Parathyroid adenoma (tissue), 2 donors: ENCODE measurements around the gene ADAMTSL1.

Experiments
- H2AFZ ChIP-seq: fragments of 300-600 bp; sonication (generic); one replicate; pipeline ENCODE4 v1.7.0; 2017; ENCODE audit warnings: antibody characterized with exemption, mild to moderate bottlenecking
- H3K27ac ChIP-seq: fragments of 300-600 bp; sonication (generic); one replicate; pipeline ENCODE4 v1.7.0; 2017
- H3K27me3 ChIP-seq: fragments of 300-600 bp; sonication (generic); one replicate; pipeline ENCODE4 v1.7.0; 2017; ENCODE audit warnings: low read length; ENCODE audit not compliant: control insufficient read depth, insufficient read depth
- H3K36me3 ChIP-seq: fragments of 300-600 bp; sonication (generic); one replicate; pipeline ENCODE4 v1.7.0; 2017; ENCODE audit warnings: low read length; ENCODE audit not compliant: control insufficient read depth, insufficient read depth
- H3K4me1 ChIP-seq: fragments of 300-600 bp; sonication (generic); one replicate; pipeline ENCODE4 v1.7.0; 2017; ENCODE audit warnings: control low read depth
- H3K4me2 ChIP-seq: fragments of 300-600 bp; sonication (generic); one replicate; pipeline ENCODE4 v1.7.0; 2017; ENCODE audit warnings: low read length
- H3K4me3 ChIP-seq: fragments of 300-600 bp; sonication (generic); one replicate; pipeline ENCODE4 v1.7.0; 2017; ENCODE audit warnings: low read depth, low read length
- H3K79me2 ChIP-seq: fragments of 300-600 bp; sonication (generic); one replicate; pipeline ENCODE4 v1.7.0; 2017; ENCODE audit warnings: control low read depth
- H3K9ac ChIP-seq: fragments of 300-600 bp; sonication (generic); one replicate; pipeline ENCODE4 v1.7.0; 2017; ENCODE audit warnings: mild to moderate bottlenecking
- H3K9me3 ChIP-seq: fragments of 300-600 bp; sonication (generic); one replicate; pipeline ENCODE4 v1.7.0; 2017; ENCODE audit warnings: low read length; ENCODE audit not compliant: control insufficient read depth
- TF ChIP-seq, protein P1 (sequence below): fragments of 300-600 bp; sonication (generic); IDR thresholded peaks from one replicate; pipeline ENCODE4 v1.7.0; 2017; ENCODE audit warnings: antibody characterized with exemption, mild to moderate bottlenecking
- donor health status: primary hyperparathyroidism.

The ADAMTSL1 gene

DNA sequence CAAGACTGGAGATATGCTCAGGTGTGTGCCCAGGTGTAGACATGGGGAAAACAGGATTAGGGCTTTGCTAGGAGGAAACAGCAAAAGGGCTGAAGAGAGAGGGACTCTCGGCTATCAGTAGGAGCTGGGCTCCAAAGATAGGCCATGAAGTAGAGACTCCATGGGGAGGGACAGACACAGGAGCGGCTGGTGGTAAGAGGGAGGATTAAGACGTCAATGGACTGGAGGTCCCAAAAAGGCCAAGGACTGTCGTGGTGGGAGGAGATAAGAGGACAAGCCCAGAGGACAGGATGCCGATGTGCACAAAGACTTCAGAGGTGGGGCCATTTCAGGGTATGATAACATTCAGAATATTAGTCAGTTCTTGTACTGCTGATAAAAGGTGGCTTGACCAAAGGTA is 466.0 kb downstream of the ADAMTSL1 start:
- Histone ChIP-seq H3K4me2 (no peak overlapping the region), H3K36me3 (no peaks in the 10 kb centered on the region), H3K27me3 (no peaks in the 10 kb centered on the region), H3K4me1 (no peaks in the 10 kb centered on the region), H3K9me3 (no peaks in the 10 kb centered on the region), H3K9ac (no peak overlapping the region), H3K27ac (no peak overlapping the region), H3K4me3 (no peak overlapping the region), H3K79me2 (no peaks in the 10 kb centered on the region), H2AFZ (no peak overlapping the region)
- TF ChIP-seq, protein P1, sequence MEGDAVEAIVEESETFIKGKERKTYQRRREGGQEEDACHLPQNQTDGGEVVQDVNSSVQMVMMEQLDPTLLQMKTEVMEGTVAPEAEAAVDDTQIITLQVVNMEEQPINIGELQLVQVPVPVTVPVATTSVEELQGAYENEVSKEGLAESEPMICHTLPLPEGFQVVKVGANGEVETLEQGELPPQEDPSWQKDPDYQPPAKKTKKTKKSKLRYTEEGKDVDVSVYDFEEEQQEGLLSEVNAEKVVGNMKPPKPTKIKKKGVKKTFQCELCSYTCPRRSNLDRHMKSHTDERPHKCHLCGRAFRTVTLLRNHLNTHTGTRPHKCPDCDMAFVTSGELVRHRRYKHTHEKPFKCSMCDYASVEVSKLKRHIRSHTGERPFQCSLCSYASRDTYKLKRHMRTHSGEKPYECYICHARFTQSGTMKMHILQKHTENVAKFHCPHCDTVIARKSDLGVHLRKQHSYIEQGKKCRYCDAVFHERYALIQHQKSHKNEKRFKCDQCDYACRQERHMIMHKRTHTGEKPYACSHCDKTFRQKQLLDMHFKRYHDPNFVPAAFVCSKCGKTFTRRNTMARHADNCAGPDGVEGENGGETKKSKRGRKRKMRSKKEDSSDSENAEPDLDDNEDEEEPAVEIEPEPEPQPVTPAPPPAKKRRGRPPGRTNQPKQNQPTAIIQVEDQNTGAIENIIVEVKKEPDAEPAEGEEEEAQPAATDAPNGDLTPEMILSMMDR: no peak

DNA sequence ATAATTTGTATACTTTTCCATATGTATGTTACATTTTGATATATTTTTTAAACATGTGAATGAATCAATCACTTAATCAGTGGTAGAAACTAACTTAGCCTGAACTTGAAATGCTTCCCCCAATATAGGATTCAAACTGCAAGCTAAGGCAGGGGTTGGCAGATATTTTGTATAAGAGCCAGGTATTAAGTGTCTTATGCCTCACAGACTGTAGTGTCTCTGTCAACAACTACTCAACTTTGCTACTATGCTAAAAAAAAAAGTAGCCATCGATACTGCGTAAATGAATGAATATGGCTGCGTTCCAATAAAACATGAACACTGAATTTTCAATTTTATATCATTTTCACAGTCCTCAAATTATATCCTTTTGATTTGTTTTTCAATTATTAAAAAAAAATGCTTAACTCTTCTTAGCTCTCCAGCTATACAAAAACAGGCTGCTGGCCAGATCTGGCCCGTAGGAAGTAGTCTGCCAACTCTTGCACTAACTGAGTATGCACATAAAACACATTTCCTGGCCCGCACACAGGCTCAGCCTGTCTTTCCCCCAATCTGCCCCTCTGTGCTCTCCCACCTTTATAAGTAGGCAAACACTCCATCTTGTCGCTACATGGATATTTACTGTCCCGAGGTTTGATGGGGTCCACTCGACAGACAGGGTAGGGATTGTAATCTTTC is 467.2 kb downstream of the ADAMTSL1 start:
- no peak overlapping the region for H2AFZ ChIP-seq
- no peak overlapping the region for H3K9ac ChIP-seq
- no peaks in the 10 kb centered on the region for H3K79me2 ChIP-seq
- TF ChIP-seq, protein P1: no peak
- no peaks in the 10 kb centered on the region for H3K36me3 ChIP-seq
- H3K4me3 ChIP-seq: no peak overlapping the region
- peaks cover 4% of the 10 kb centered on the region for H3K27me3 ChIP-seq
- H3K27ac ChIP-seq: no peak overlapping the region
- H3K9me3 ChIP-seq: no peaks in the 10 kb centered on the region
- no peak overlapping the region for H3K4me2 ChIP-seq
- no peaks in the 10 kb centered on the region for H3K4me1 ChIP-seq

DNA sequence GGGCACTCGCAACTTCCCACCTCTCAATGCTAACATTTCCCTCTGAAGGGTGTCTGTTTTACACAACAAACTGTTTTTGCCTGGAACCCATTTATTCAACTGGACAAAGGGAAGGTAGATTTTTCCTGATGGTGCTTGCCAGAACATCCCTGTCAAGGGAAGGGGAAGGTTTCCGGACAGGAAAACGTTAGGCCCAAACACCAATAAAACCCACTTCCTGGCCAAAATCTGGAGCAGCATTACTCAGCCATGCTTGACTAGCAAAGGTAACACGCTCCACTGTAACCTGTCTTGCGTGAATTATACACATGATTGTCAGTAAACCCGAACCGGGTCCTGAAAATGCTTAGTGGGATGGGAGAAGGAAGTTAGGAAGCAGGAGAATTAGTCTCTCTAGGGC is 468.8 kb downstream of the ADAMTSL1 start:
- Histone ChIP-seq H3K79me2 (no peaks in the 10 kb centered on the region), H3K4me1 (no peaks in the 10 kb centered on the region), H3K9me3 (no peaks in the 10 kb centered on the region), H3K27me3 (peaks cover 4% of the 10 kb centered on the region), H3K4me2 (peak overlapping the region; percentile 6), H2AFZ (no peak overlapping the region), H3K27ac (no peak overlapping the region), H3K36me3 (no peaks in the 10 kb centered on the region), H3K4me3 (no peak overlapping the region), H3K9ac (no peak overlapping the region)
- TF ChIP-seq, protein P1: no peak

DNA sequence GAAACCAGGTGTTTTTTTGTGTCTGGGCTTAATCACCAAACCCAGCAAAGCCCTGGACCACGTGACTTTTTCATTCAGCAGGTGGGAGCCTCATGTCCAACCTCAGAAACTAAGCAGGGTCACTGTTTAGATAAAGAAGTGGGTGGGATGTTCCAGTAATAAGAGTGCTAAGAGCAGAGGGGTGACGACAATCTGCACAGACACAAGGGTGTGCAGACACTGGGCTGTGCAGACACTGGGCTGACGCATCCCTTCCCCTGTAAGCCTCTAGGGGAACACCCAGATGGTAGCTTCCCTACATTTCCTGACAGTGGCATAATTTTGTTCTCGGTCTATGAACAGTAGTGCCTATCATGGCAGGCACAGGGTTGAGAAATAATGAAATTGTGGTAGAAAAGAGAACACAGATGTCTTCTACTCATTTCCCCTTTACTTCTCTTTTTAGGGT is 474.0 kb downstream of the ADAMTSL1 start:
- Histone ChIP-seq H3K36me3 (no peaks in the 10 kb centered on the region), H3K9me3 (no peaks in the 10 kb centered on the region), H3K27ac (no peak overlapping the region), H2AFZ (no peak overlapping the region), H3K79me2 (no peaks in the 10 kb centered on the region), H3K27me3 (peaks cover 4% of the 10 kb centered on the region), H3K4me3 (no peak overlapping the region), H3K4me1 (no peaks in the 10 kb centered on the region), H3K9ac (no peak overlapping the region), H3K4me2 (no peak overlapping the region)
- TF ChIP-seq, protein P1: no peak

DNA sequence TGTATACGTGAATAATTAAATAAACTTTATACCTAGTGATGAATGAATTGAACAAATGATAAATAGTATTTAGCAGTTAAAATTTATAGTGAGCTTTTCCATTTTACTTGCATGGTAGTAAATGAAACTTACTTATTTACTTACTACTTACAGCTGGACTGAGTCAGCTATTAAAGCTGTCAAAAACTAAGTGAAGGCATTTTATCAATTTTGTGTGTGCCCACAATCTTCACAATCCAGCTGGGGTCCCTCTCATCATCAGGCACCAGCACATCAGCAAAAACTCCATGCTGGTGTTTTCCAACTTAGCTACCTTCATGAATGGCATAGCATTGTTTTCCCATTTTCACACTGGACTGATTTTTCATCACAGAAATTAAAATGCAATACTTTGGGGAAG is 478.0 kb downstream of the ADAMTSL1 start:
- Histone ChIP-seq H2AFZ (no peak overlapping the region), H3K9ac (no peak overlapping the region), H3K4me3 (no peak overlapping the region), H3K27me3 (no peaks in the 10 kb centered on the region), H3K27ac (no peak overlapping the region), H3K4me2 (no peak overlapping the region), H3K9me3 (no peaks in the 10 kb centered on the region), H3K36me3 (no peaks in the 10 kb centered on the region), H3K79me2 (no peaks in the 10 kb centered on the region), H3K4me1 (no peaks in the 10 kb centered on the region)
- TF ChIP-seq, protein P1: no peak
